OCI-LY3 (cell line): Measurements from ENCODE around the gene ARPC1B.

Experiments
- H2AFZ ChIP-seq: fragments of 200-600, 300-600 bp; shearing (Covaris generic); 2 replicates; pipeline ENCODE4 v1.6.0; 2014; ENCODE audit warnings: antibody characterized with exemption, low read depth, low read length
- H3K27ac ChIP-seq: fragments of 200-600, 300-600 bp; sonication (generic); 2 replicates; pipeline ENCODE4 v1.5.1; 2014; ENCODE audit warnings: mild to moderate bottlenecking, low read length, moderate library complexity, mixed read lengths
- H3K27me3 ChIP-seq: fragments of 200-600, 300-600 bp; sonication (generic); 2 replicates; pipeline ENCODE4 v1.6.1; 2014; ENCODE audit warnings: low read depth, low read length, mixed read lengths
- H3K36me3 ChIP-seq: fragments of 200-600, 300-600 bp; sonication (generic); replicated peaks from 2 replicates; pipeline ENCODE3; 2014; ENCODE audit warnings: low read depth, low read length, mixed read lengths
- H3K4me1 ChIP-seq: fragments of 300-600, 200-600 bp; sonication (generic); 2 replicates; pipeline ENCODE4 v1.6.1; 2014; ENCODE audit warnings: low read length, mixed read lengths
- H3K4me2 ChIP-seq: fragments of 200-600, 300-600 bp; sonication (generic); 2 replicates; pipeline ENCODE4 v1.6.1; 2014; ENCODE audit warnings: low read length, mixed read lengths
- H3K4me3 ChIP-seq: fragments of 300-600, 200-600 bp; sonication (generic); 2 replicates; pipeline ENCODE4 v1.5.1; 2014; ENCODE audit warnings: antibody characterized with exemption, mild to moderate bottlenecking, low read length, moderate library complexity
- H3K79me2 ChIP-seq: fragments of 300-600, 200-600 bp; shearing (Covaris generic); 2 replicates; pipeline ENCODE4 v1.6.1; 2014; ENCODE audit warnings: mild to moderate bottlenecking, low read length, mixed read lengths
- H3K9ac ChIP-seq: fragments of 300-600, 200-600 bp; shearing (Covaris generic); 2 replicates; pipeline ENCODE4 v1.6.0; 2014; ENCODE audit warnings: mild to moderate bottlenecking, low read length, moderate library complexity
- H3K9me3 ChIP-seq: fragments of 200-600, 300-600 bp; shearing (Covaris generic); 2 replicates; pipeline ENCODE4 v1.6.1; 2014; ENCODE audit warnings: low read length, mixed read lengths; ENCODE audit not compliant: insufficient read depth
- H4K20me1 ChIP-seq: fragments of 200-600, 300-600 bp; sonication (generic); 2 replicates; pipeline ENCODE4 v1.6.1; 2016; ENCODE audit warnings: low read length, mixed read lengths; ENCODE audit not compliant: insufficient read depth
- CTCF ChIP-seq: fragments of 200-600, 300-600 bp; sonication (generic); IDR thresholded peaks from 2 replicates; pipeline ENCODE4 v1.5.1; 2014; ENCODE audit warnings: antibody characterized with exemption, low read length, low read depth
- EZH2phosphoT487 ChIP-seq: fragments of 200-600 bp; shearing (Covaris generic); IDR thresholded peaks from 2 replicates; pipeline ENCODE4 v1.6.1; 2018; ENCODE audit warnings: antibody characterized with exemption, mixed run types, low read depth

Gene ARPC1B

DNA sequence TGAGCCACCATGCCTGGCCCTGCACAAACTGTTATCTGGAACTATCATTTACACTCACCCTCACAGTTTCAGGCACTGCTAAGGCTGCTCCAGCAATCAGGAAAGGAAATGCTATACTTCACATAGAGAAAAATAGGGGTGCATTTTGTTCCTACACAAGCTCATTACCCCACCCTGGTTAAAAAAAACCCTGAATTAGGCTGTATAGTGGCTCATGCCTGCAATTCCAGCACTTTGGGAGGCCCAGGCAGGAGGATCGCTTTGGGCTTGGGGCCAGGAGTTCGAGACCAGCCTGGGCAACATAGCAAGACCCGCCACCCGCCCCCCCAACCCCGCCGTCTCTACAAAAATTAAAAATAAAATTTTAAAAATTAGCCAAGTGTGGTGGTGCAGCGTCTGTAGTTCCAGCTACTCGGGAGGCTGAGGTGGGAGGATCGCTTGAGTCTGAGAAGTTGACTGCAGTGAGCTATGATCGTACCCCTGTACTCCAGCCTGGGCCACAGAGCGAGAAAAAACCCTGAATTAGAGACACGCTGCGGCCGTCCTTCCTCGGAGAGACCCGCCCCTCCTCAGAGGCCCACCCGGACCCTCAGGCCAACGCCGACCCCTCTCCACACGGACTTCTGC, 63.5 kb downstream of the ARPC1B start:
- peak overlapping the region; percentile 97 for H3K4me2 ChIP-seq

DNA sequence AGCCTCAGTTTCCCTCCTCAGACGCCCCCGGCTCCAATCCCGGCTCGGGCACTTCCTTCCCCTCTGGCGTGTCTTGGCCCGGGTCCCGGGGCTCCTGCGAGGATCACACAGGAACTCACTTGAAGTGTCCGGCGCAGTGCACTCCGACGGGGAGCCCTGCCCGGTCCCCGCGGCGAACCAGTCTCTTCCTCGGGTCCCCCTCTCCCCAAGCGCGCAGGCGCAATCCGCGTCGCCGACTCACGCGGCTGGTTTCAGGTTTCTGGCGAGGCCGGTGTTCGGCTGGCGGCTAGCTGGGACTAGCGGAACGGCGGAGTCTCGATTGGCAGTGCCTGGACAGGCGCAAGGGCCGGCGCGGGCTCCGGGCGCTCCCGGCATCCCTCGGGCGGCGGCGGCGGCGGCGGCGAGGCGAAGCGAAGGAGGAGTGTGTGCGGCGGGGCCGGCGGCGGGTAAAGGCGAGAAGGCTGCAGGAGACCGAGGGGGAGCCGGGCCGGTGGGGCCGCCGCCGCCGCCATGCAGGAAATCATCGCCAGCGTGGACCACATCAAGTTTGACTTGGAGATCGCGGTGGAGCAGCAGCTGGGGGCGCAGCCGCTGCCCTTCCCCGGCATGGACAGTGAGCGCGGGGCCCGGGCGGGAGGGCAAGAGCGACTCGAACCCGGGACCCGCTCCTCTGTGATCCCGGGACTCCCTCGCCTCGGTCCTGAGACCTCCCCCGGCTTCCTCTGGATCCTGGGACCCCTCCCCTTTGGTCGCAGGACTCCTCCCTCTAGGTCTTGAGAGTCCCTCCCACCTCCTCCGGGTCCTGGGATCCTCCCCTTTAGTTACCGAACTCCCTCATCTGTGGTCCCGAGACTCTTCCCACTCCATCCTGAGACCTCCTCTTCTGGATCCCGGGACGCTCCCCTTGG, 64.3 kb downstream of the ARPC1B start, which contains the start of the genes CPSF4 and PTCD1:
Gene CPSF4 (plus strand): TSS at position 371 of the 908 bp plus-strand sequence. CDS start 140 bp downstream, at position 511.
Gene PTCD1 (minus strand): TSS at position 226 of the 908 bp plus-strand sequence. CDS start 3,556 bp downstream, outside the sequence.
- Histone ChIP-seq H3K27ac (peak within 1 kb of the TSS; percentile 54), H2AFZ (peak within 1 kb of the TSS; percentile 65), H3K9me3 (no peaks in the 10 kb centered on the region), H3K79me2 (peaks cover 45% of the 10 kb centered on the region), H4K20me1 (peaks cover 10% of the 10 kb centered on the region), H3K4me2 (peak within 1 kb of the TSS; percentile 97), H3K36me3 (peaks cover 15% of the 10 kb centered on the region), H3K4me1 (peaks cover 15% of the 10 kb centered on the region), H3K27me3 (no peaks in the 10 kb centered on the region), H3K4me3 (peak within 1 kb of the TSS; percentile 100), H3K9ac (peak within 1 kb of the TSS; percentile 80)
- TF ChIP-seq CTCF: no peak
- no peak for TF ChIP-seq EZH2phosphoT487

More for the DNA sequence above, 63.5 kb downstream of the ARPC1B start:
- Histone ChIP-seq H3K9ac (peak overlapping the region; percentile 80), H3K4me1 (peaks cover 15% of the 10 kb centered on the region), H3K36me3 (peaks cover 16% of the 10 kb centered on the region), H3K79me2 (peaks cover 45% of the 10 kb centered on the region), H2AFZ (peak overlapping the region; percentile 65), H4K20me1 (peaks cover 10% of the 10 kb centered on the region), H3K27me3 (no peaks in the 10 kb centered on the region), H3K27ac (peak overlapping the region; percentile 54), H3K4me3 (peak overlapping the region; percentile 100), H3K9me3 (no peaks in the 10 kb centered on the region)
- TF ChIP-seq EZH2phosphoT487 (no peak), CTCF (no peak)

- no peak overlapping the region for H2AFZ ChIP-seq
- no peaks in the 10 kb centered on the region for H3K27me3 ChIP-seq
- peaks cover 21% of the 10 kb centered on the region for H3K36me3 ChIP-seq
- H3K79me2 ChIP-seq: peaks cover 45% of the 10 kb centered on the region
- H3K27ac ChIP-seq: no peak overlapping the region
- H3K4me2 ChIP-seq: peak overlapping the region; percentile 97
- no peak for TF ChIP-seq EZH2phosphoT487
- TF ChIP-seq CTCF: no peak
- 0 out of 2 replicates have a peak overlapping the region, but pooled peaks have one; percentile 80 for H3K9ac ChIP-seq
- H3K9me3 ChIP-seq: no peaks in the 10 kb centered on the region
- H3K4me3 ChIP-seq: peak overlapping the region; percentile 100
- H4K20me1 ChIP-seq: peaks cover 10% of the 10 kb centered on the region
- peaks cover 15% of the 10 kb centered on the region for H3K4me1 ChIP-seq
These were observed 65.7 kb downstream of the ARPC1B start for GRCh38 chr7:99440195-99440594.
